Uterus (tissue), 2 donors: ENCODE results near the gene PLD2.

Experiments
- POLR2A ChIP-seq, 2 donors: fragments of 450-650 bp; IDR thresholded peaks; one replicate each; pipeline ENCODE4 v1.6.1; 2016; ENCODE audit warnings: antibody characterized with exemption in 2 of 2, mild to moderate bottlenecking in 1 of 2, moderate library complexity in 1 of 2
- TF ChIP-seq, protein P1 (sequence below), 4 experiments: fragments of 200-600 bp in 2 of 4; fragments of 450-650 bp in 2 of 4; sonication (generic) in 2 of 4; IDR thresholded peaks; one replicate each; pipeline ENCODE4 v1.5.1; 2016 to 2019; ENCODE audit warnings: antibody characterized with exemption in 4 of 4, mild to moderate bottlenecking in 2 of 4, moderate library complexity in 1 of 4

DNA sequence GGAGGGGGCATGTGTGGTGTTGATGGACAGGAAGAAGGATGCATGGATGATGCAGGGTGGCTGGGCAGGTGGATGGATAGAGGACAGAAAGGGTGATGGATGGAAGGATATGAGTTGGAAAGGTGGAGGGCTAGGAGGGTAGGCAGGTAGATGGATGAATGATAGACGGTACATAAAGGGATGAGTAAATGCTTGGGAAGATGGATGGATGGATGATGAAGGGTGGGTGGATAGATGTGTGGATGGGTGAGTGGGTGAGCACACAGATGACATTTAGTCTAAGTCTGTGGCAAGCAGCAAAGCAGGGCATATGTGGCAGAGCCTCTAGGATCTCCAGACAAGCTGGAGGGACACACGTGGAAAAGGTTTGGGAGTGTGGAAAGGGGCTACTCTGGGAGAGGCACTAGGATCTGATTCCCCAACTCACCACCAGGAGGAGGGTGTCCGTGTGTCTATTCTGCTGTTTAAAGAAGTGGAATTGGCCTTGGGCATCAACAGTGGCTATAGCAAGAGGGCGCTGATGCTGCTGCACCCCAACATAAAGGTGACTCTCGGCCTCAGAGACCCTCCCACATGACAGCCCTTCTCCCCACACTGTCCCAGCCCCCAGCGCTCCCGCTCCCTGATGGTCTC lies 8.2 kb downstream of the PLD2 start:
- no peak for TF ChIP-seq POLR2A (IDR thresholded peaks at IDR 0.05)
- TF ChIP-seq, protein P1, sequence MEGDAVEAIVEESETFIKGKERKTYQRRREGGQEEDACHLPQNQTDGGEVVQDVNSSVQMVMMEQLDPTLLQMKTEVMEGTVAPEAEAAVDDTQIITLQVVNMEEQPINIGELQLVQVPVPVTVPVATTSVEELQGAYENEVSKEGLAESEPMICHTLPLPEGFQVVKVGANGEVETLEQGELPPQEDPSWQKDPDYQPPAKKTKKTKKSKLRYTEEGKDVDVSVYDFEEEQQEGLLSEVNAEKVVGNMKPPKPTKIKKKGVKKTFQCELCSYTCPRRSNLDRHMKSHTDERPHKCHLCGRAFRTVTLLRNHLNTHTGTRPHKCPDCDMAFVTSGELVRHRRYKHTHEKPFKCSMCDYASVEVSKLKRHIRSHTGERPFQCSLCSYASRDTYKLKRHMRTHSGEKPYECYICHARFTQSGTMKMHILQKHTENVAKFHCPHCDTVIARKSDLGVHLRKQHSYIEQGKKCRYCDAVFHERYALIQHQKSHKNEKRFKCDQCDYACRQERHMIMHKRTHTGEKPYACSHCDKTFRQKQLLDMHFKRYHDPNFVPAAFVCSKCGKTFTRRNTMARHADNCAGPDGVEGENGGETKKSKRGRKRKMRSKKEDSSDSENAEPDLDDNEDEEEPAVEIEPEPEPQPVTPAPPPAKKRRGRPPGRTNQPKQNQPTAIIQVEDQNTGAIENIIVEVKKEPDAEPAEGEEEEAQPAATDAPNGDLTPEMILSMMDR (IDR thresholded peaks at IDR 0.05), result no peak
